ENCODE data around the gene PHF2.

Gene PHF2

DNA sequence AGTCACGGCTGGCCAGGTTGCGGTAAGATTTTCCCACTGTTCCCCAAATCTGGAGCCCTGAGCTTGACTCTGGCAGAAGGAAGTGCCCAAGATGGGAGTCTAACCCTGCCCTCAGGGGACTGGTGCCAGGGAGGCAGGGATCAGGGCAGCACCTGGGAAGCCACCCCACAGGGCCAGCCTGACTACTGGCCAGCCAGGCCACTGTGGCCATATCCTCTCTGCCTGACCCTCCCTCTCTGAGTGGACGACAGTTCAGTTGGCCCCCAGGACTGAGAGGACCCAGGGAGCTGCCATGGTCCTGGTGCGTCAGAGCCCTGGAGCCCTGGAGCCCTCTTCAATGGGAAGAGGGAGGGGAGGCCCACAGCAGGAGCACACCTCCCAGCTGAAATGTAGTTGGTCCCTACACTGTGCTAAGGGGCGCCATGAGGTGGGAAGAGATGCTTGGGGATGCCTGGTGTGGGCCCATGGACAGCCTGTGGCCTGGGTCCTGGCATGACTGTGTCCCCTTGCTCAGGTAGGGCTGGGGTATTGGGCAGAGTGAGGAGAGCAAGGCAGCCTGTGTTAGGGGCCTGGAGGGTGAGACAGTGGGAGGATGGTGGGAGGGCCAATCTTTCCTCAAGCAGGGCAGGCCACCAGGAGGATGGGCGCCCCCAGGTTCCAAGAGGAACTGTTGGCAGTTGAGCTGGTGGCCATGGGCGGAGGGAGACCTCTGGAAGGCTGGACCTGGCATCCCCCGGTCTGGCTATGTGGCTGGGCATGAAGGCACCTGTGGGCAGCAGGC, 81.1 kb downstream of the PHF2 start:
- TF ChIP-seq EZH2phosphoT487 (conservative IDR thresholded peaks at IDR 0.05; ENCODE audit: low read length): no peak
- TF ChIP-seq CTCF (IDR thresholded peaks at IDR 0.05; ENCODE audit: insufficient read depth, low read length, poor library complexity, severe bottlenecking): no peak
- Histone ChIP-seq H3K4me2 (ENCODE audit: low read depth, low read length, poor library complexity, severe bottlenecking) (no peak overlapping the region), H3K36me3 (ENCODE audit: low read length) (no peaks in the 10 kb centered on the region)

GRCh38 chr9:93658184-93658925, 82.0 kb downstream of the PHF2 start:
- no peaks in the 10 kb centered on the region for H3K9me3 ChIP-seq (ENCODE audit: insufficient read depth, low read length)
- no peaks in the 10 kb centered on the region for H3K27me3 ChIP-seq (ENCODE audit: low read length)
- H3F3A ChIP-seq (ENCODE audit: insufficient read depth): no peaks in the 10 kb centered on the region
- H3K79me2 ChIP-seq (ENCODE audit: insufficient read depth, low read length): no peaks in the 10 kb centered on the region
- no peak overlapping the region for H3K4me3 ChIP-seq (ENCODE audit: insufficient read depth, low read length, poor library complexity, severe bottlenecking)
- no peak for TF ChIP-seq EZH2phosphoT487 (conservative IDR thresholded peaks at IDR 0.05; ENCODE audit: low read length)
- no peak for TF ChIP-seq CTCF (IDR thresholded peaks at IDR 0.05; ENCODE audit: insufficient read depth, low read length, poor library complexity, severe bottlenecking)
- H2AFZ ChIP-seq (ENCODE audit: low read depth, low read length, severe bottlenecking): no peak overlapping the region
- no peak overlapping the region for H3K4me2 ChIP-seq (ENCODE audit: low read depth, low read length, poor library complexity, severe bottlenecking)
- no peaks in the 10 kb centered on the region for H4K20me1 ChIP-seq (ENCODE audit: low read depth, low read length)
- no peak overlapping the region for H3K9ac ChIP-seq (ENCODE audit: low read length)
- H3K36me3 ChIP-seq (ENCODE audit: low read length): no peaks in the 10 kb centered on the region
- no peak overlapping the region for H3K27ac ChIP-seq (ENCODE audit: low read depth, low read length)
- H3K9me2 ChIP-seq (replicated peaks; ENCODE audit: insufficient read depth, low read length): no peaks in the 10 kb centered on the region

More for the DNA sequence above, 81.1 kb downstream of the PHF2 start:
- Histone ChIP-seq H3K9me2 (replicated peaks; ENCODE audit: insufficient read depth, low read length) (no peaks in the 10 kb centered on the region), H3K27ac (ENCODE audit: low read depth, low read length) (no peak overlapping the region), H3K79me2 (ENCODE audit: insufficient read depth, low read length) (no peaks in the 10 kb centered on the region), H2AFZ (ENCODE audit: low read depth, low read length, severe bottlenecking) (no peak overlapping the region), H3K9me3 (ENCODE audit: insufficient read depth, low read length) (no peaks in the 10 kb centered on the region), H3K27me3 (ENCODE audit: low read length) (no peaks in the 10 kb centered on the region), H3K4me3 (ENCODE audit: insufficient read depth, low read length, poor library complexity, severe bottlenecking) (no peak overlapping the region), H3K9ac (ENCODE audit: low read length) (no peak overlapping the region), H4K20me1 (ENCODE audit: low read depth, low read length) (no peaks in the 10 kb centered on the region), H3F3A (ENCODE audit: insufficient read depth) (no peaks in the 10 kb centered on the region)

DNA sequence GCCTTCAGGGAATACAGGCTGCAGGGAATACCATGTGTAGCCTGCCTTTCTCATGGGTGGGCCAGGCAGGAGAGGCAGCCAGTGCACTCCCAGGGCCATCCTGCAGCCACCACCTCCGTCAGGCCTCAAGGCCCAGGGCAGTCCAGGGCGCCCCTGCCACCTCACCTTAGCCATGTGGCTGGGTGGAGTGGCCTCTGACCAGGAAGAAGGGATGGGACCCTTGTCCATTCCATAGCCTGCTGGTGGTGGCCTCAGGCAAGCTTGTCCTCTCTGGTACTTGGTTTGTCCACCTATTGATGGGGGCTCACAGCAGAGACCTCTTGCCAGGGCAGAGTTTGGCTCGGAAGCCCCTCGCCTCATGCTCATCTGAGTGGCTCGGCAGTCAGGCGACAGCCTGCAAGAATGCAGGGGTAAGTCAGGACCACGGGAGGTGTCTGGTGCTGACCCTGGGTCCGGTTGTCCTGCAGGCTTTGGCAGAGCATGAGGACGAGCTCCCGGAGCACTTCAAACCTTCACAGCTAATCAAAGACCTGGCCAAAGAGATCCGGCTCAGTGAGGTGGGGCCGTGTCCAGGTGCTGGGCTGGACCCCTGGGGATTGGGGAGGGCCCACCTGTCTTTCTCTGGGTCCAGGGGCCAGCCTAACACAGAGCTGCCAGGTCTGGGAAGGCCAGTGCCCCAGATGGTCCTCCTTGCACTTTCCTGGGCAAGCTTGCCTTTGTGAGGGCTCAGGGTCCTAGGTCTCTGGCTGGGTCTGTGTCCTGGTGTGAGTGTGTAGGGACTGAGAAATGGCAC, 82.9 kb downstream of the PHF2 start:
- Histone ChIP-seq H3K9me3 (ENCODE audit: insufficient read depth, low read length) (no peaks in the 10 kb centered on the region), H3K4me2 (ENCODE audit: low read depth, low read length, poor library complexity, severe bottlenecking) (no peak overlapping the region), H3K36me3 (ENCODE audit: low read length) (no peaks in the 10 kb centered on the region), H3K4me3 (ENCODE audit: insufficient read depth, low read length, poor library complexity, severe bottlenecking) (no peak overlapping the region), H4K20me1 (ENCODE audit: low read depth, low read length) (no peaks in the 10 kb centered on the region), H3K9ac (ENCODE audit: low read length) (no peak overlapping the region), H3K79me2 (ENCODE audit: insufficient read depth, low read length) (no peaks in the 10 kb centered on the region), H3F3A (ENCODE audit: insufficient read depth) (no peaks in the 10 kb centered on the region), H2AFZ (ENCODE audit: low read depth, low read length, severe bottlenecking) (no peak overlapping the region), H3K27me3 (ENCODE audit: low read length) (no peaks in the 10 kb centered on the region), H3K9me2 (replicated peaks; ENCODE audit: insufficient read depth, low read length) (no peaks in the 10 kb centered on the region), H3K27ac (ENCODE audit: low read depth, low read length) (no peak overlapping the region)
- TF ChIP-seq EZH2phosphoT487 (conservative IDR thresholded peaks at IDR 0.05; ENCODE audit: low read length): no peak
- TF ChIP-seq CTCF (IDR thresholded peaks at IDR 0.05; ENCODE audit: insufficient read depth, low read length, poor library complexity, severe bottlenecking): no peak

All from SU-DHL-6 (cell line).